ENCODE data around the gene LNPEP.

The LNPEP gene

GRCh38 chr5:96941140-96941539 is 5.3 kb downstream of the LNPEP start:
- no peak for TF ChIP-seq CTCF (IDR thresholded peaks at IDR 0.05; ENCODE audit: insufficient read depth, low read length, missing control alignments)
- POLR2A ChIA-PET: no interaction called here
- DNase-seq (ENCODE audit: low read depth, low spot score): no peak
- H3K4me3 ChIP-seq (ENCODE audit: low read depth, low read length): no peak overlapping the region
- CTCF ChIA-PET: interaction anchor here (1.0 to 1.3 kb wide), 3 partner anchors 14 to 72 kb away, joined by 3 to 4 read pairs (median 3); no protein-coding TSS in a partner anchor

- POLR2A ChIA-PET: no interaction called here
- CTCF ChIA-PET: interaction anchor here (1.0 to 1.3 kb wide), 3 partner anchors 55 to 73 kb away, joined by 3 to 4 read pairs (median 3); no protein-coding TSS in a partner anchor
- TF ChIP-seq CTCF (IDR thresholded peaks at IDR 0.05; ENCODE audit: insufficient read depth, low read length, missing control alignments): no peak
- H3K4me3 ChIP-seq (ENCODE audit: low read depth, low read length): no peak overlapping the region
- DNase-seq (ENCODE audit: low read depth, low spot score): no peak
Observed at GRCh38 chr5:96942078-96942477, 6.2 kb downstream of the LNPEP start.

- CTCF ChIA-PET: interaction anchor here (1.2 kb wide), 1 partner anchor 74 kb away, joined by 3 read pairs; no protein-coding TSS in a partner anchor
Observed at GRCh38 chr5:96942911-96943310, 7.0 kb downstream of the LNPEP start.

GRCh38 chr5:96943799-96944198 is 7.9 kb downstream of the LNPEP start:
- no peak for DNase-seq (ENCODE audit: low read depth, low spot score)
- H3K4me3 ChIP-seq (ENCODE audit: low read depth, low read length): no peak overlapping the region
- ChIA-PET CTCF (interaction anchor here (0.6 kb wide), 1 partner anchor 74 kb away, joined by 3 read pairs; no protein-coding TSS in a partner anchor), POLR2A (no interaction called here)
- no peak for TF ChIP-seq CTCF (IDR thresholded peaks at IDR 0.05; ENCODE audit: insufficient read depth, low read length, missing control alignments)

More at GRCh38 chr5:96942911-96943310, 7.0 kb downstream of the LNPEP start:
- DNase-seq (ENCODE audit: low read depth, low spot score): no peak
- TF ChIP-seq CTCF (IDR thresholded peaks at IDR 0.05; ENCODE audit: insufficient read depth, low read length, missing control alignments): no peak
- H3K4me3 ChIP-seq (ENCODE audit: low read depth, low read length): no peak overlapping the region
- POLR2A ChIA-PET: no interaction called here

- no peak for TF ChIP-seq CTCF (IDR thresholded peaks at IDR 0.05; ENCODE audit: insufficient read depth, low read length, missing control alignments)
- CTCF ChIA-PET: interaction anchor here (1.0 to 1.4 kb wide), 3 partner anchors 34 to 193 kb away, joined by 3 read pairs; no protein-coding TSS in a partner anchor
- POLR2A ChIA-PET: no interaction called here
- no peak for DNase-seq (ENCODE audit: low read depth, low spot score)
- no peak overlapping the region for H3K4me3 ChIP-seq (ENCODE audit: low read depth, low read length)
Observed at GRCh38 chr5:96945144-96945897, 9.4 kb downstream of the LNPEP start.

DNA sequence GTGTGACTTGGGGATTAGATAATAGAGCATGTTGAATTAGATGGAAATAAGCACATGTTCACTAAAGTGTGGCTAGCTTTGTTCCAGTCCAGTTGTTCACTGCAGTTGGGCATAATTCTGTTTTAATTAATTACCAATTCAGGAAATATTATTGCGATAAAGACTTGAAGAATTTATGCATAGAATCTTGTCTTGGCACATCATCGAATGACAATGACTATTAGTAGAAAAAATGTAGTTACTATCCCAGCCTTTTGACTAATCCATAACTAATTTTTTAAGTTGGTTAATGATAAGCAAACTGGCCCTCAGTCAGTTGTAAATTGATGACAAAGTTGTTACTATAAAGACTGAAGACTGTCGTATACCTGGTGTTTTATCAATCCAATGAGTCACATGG is 10.5 kb downstream of the LNPEP start:
- ChIA-PET CTCF (interaction anchor here (1.0 to 1.4 kb wide), 3 partner anchors 35 to 194 kb away, joined by 3 read pairs; no protein-coding TSS in a partner anchor), POLR2A (no interaction called here)
- TF ChIP-seq CTCF (IDR thresholded peaks at IDR 0.05; ENCODE audit: insufficient read depth, low read length, missing control alignments): no peak

More for the DNA sequence above, 10.5 kb downstream of the LNPEP start:
- no peak overlapping the region for H3K4me3 ChIP-seq (ENCODE audit: low read depth, low read length)
- DNase-seq (ENCODE audit: low read depth, low spot score): no peak
